PC-9 (cell line): ENCODE data around the gene PRKCH.

Experiments used
- EZH2 ChIP-seq: fragments of 200-600 bp; sonication (generic); IDR thresholded peaks from 2 replicates; pipeline ENCODE4 v1.8.0; 2017; ENCODE audit warnings: antibody characterized with exemption, low read depth
- TF ChIP-seq, protein P1 (sequence below): fragments of 200-600 bp; sonication (generic); conservative IDR thresholded peaks from 2 replicates; pipeline ENCODE4 v1.6.1; 2017; ENCODE audit warnings: mixed run types, antibody characterized with exemption, mild to moderate bottlenecking, moderate library complexity

DNA sequence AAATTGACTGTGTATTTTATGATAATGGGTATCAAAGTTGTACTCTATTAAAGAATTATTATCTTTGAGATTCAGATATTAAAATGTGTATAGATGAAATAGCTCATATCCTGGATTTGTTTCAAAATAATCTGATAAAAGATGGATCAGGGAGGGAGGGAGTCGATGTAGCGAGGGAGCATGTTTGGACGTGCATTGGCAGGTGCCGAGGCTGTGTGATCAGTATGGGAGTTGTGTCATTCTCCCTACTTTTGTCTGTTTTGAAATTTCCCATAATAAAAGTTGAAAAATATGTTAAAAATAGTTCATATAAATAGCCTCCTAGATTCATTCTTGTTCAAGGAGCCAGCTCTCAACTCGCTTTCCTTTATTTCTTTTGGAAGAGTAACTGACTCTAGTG is 202.4 kb downstream of the PRKCH start:
- TF ChIP-seq, protein P1, sequence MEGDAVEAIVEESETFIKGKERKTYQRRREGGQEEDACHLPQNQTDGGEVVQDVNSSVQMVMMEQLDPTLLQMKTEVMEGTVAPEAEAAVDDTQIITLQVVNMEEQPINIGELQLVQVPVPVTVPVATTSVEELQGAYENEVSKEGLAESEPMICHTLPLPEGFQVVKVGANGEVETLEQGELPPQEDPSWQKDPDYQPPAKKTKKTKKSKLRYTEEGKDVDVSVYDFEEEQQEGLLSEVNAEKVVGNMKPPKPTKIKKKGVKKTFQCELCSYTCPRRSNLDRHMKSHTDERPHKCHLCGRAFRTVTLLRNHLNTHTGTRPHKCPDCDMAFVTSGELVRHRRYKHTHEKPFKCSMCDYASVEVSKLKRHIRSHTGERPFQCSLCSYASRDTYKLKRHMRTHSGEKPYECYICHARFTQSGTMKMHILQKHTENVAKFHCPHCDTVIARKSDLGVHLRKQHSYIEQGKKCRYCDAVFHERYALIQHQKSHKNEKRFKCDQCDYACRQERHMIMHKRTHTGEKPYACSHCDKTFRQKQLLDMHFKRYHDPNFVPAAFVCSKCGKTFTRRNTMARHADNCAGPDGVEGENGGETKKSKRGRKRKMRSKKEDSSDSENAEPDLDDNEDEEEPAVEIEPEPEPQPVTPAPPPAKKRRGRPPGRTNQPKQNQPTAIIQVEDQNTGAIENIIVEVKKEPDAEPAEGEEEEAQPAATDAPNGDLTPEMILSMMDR: no peak
- no peak for TF ChIP-seq EZH2
